ENCODE results near the gene FARS2.

DNA sequence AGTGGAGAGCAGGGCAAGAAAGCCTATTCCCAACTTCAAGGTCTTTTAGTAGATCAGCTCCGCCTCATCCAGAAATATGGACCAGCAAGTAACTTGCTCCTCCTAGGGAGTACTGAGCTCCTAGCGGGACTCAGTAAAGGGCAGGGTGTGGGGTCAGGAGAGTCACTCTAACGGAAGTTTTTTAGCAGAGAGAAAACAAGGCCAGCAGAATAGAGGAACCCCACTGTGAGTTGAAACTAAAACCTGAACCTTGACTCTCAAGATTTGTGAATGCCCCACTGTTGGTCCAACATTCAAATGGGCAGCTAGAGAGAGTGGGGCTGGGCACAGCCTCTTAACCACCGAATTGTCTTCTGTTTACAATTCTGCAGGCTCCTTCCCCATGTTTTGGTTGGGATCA lies 244.8 kb downstream of the FARS2 start:
- TF ChIP-seq, protein P1, sequence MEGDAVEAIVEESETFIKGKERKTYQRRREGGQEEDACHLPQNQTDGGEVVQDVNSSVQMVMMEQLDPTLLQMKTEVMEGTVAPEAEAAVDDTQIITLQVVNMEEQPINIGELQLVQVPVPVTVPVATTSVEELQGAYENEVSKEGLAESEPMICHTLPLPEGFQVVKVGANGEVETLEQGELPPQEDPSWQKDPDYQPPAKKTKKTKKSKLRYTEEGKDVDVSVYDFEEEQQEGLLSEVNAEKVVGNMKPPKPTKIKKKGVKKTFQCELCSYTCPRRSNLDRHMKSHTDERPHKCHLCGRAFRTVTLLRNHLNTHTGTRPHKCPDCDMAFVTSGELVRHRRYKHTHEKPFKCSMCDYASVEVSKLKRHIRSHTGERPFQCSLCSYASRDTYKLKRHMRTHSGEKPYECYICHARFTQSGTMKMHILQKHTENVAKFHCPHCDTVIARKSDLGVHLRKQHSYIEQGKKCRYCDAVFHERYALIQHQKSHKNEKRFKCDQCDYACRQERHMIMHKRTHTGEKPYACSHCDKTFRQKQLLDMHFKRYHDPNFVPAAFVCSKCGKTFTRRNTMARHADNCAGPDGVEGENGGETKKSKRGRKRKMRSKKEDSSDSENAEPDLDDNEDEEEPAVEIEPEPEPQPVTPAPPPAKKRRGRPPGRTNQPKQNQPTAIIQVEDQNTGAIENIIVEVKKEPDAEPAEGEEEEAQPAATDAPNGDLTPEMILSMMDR (IDR thresholded peaks at IDR 0.05): no peak
- TF ChIP-seq POLR2A (IDR thresholded peaks at IDR 0.05): no peak
